ENCODE results near the gene IL4I1.

DNA sequence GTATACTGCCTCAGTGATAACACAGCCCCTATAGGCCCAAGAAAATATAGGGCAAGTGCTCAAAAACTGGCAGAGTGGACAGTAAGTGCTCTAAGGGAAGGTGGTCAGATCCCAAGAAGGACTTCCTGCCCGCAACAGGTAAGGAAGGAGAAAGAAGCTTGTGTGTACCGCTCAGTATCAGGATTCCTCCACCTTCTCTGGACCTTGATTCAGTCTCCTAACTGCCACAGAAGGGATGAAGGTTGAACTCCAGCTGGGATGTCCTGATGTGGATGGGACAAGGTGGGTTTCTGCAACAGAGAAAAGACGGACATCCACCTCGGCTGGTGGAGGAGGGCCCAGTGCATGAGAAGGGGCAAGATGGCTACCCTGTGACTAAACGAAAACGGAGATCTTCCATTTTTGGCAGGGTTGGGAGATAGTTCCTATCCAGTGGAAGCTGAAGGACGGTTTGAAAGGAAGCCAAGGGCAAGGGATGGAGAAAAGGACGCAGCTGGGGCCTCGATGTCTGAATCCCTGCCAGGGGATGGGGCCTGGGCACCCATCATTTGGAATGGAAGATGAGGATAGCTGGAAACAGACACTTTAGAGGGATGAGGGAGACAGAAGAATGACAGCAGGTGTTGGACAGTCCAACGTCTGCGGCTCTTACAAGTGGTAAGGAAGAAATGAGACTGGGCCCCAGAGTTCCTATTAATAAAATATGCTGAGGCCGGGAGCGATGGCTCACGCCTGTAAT lies 31.0 kb upstream of the IL4I1 start:
- TF ChIP-seq POLR2A (IDR thresholded peaks at IDR 0.05; ENCODE audit: extremely low read depth, insufficient read length) (no peak), MYC (IDR thresholded peaks at IDR 0.05; ENCODE audit: low read depth, low read length) (no peak)
- TF ChIP-seq, protein P1, sequence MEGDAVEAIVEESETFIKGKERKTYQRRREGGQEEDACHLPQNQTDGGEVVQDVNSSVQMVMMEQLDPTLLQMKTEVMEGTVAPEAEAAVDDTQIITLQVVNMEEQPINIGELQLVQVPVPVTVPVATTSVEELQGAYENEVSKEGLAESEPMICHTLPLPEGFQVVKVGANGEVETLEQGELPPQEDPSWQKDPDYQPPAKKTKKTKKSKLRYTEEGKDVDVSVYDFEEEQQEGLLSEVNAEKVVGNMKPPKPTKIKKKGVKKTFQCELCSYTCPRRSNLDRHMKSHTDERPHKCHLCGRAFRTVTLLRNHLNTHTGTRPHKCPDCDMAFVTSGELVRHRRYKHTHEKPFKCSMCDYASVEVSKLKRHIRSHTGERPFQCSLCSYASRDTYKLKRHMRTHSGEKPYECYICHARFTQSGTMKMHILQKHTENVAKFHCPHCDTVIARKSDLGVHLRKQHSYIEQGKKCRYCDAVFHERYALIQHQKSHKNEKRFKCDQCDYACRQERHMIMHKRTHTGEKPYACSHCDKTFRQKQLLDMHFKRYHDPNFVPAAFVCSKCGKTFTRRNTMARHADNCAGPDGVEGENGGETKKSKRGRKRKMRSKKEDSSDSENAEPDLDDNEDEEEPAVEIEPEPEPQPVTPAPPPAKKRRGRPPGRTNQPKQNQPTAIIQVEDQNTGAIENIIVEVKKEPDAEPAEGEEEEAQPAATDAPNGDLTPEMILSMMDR (IDR thresholded peaks at IDR 0.05; ENCODE audit: low read depth, low read length): no peak

Measured in NB4 (cell line).